Left renal cortex interstitium (tissue), 4 donors: ENCODE data around the gene CADPS. TPM values are rescaled to one million over a fixed set of nuclear protein-coding genes. Genes with fewer than 3 reads are reported as not detected.

ENCODE experiments used
- DNase-seq, 4 donors: peaks; one replicate each; pipeline ENCODE4 v3.0.0-alpha.2; 2013; ENCODE audit warnings: low read depth in 4 of 4, low spot score in 2 of 4, missing footprints in 1 of 4
- polyA plus RNA-seq, 4 donors: library from polyadenylated mRNA; unstranded; fragments of 120-200 nt; gene quantifications; one replicate each; pipeline ENCODE4 v1.2.1, GENCODE V29; 2013; ENCODE audit not compliant: insufficient read length in 4 of 4

The CADPS gene
- polyA plus RNA-seq, 4 donors: 1.0 to 2.9 (median 1.3) TPM

DNA sequence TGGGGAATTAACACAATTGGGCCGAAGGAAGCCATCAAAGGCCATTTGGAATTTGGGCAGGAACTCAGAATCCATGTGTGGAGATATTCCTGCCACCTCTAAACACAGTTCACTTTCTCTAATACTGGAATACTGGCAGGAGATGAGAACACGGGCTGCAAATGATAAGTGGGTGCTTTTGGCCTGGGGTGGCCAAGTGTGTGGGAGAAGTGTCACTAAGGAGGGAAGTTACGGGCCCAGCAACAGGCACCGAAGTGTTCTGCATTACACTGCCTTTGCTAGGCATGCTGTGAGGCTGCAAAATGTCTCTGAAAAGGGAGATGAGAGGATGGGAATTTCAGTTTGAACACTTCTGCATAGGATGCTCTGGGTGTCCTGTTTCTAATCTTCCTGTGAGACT is 412.4 kb downstream of the CADPS start:
- no peak for DNase-seq

DNA sequence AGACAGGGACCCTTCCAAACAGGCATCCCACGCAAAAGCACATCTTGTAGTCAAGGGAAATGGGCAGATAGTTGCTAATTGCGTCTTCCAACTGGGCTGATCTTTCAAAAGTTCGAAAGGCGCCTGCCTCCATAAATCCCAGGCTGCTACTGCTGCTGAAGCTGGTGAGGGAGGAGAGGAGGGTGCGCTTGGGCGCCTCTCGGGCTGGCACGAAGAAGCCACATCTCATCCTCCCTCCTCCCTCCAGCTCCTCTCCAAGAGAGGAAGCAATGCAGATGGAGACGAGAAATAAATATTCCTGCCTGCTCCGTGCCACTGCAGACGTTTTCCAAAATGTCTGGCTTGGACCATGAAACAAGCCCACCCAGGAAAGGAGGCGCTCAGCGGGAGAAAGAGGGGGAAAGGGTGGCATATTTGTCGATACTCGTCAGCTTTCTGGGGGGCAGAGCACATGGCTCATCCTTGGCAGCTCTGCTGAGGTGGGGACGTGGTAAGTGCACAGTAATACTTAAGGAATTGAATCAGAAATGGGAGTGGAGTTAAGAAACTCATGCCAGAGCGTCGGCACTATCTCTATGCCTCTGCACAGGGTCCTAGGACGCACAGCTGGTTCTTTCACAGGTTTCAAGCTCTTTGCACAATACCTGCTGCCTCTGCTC is 413.0 kb downstream of the CADPS start:
- DNase-seq: no peak

DNA sequence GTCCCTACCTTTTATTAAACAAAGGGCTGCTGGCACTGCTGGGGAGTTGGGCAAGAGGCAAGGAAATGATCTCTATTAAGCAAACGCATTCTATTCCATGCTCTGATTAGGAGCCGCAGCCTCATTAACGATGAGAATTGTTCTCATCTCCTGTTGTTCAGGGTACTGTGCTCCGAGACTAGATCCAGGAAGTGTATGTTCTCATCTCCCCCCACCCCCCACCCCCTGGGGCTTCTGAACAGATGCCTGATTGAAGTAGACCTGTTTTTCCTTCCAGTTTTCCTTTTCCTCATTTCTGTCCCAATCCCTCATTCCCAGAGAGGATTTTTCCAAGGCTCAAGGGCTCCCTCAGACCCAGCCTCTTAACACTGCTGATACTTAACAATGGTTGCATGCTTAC is 420.3 kb downstream of the CADPS start:
- no peak for DNase-seq

DNA sequence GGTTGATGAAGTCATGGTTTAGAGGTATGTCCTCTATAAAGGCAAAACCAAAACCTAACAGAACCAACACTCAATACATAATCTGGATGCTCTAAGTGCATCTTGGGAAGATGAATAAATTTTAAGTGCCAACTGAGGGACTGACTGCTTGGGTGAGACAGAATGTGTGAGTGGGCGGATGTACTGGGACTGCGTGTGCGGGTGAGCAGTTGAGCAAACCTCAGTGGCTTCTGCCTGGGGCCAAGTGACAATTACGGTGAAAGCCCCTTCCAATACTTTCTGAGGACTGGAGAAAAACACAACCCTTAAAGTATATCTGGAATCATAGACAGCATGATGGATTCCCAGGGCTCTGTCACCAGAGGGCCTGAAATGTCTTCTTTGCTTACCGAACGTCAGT is 421.8 kb downstream of the CADPS start:
- DNase-seq: no peak

- no peak for DNase-seq
Observed at GRCh38 chr3:62451211-62451887, 423.9 kb downstream of the CADPS start.

DNA sequence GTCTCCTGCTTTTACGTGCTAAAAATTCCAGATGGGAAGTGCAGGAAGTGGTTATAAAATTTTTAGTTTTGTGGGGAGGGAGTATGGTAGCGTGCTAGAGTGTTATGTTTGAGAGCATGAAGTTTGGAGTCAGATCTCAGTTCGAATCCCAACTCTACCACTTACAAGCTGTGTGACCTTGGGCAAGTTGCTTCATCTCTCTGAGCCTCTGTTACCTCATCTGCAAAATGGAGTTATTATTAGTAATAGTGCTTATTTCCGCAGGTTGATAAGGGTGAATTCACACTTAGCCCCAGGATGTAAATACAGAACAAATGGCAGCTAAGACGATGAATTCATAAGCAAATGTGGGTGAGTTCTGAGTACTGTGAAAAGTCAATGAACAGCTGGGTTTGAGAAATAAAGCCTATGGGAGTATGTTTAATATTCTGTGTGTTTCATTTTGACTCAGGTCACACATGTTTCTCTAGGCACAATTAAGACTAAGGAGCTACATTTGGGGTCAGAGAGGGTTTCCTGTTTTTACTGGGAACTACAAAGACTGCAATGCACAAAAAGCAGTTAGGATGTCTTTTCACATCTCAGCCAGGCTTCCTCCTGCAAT is 428.8 kb downstream of the CADPS start:
- no peak for DNase-seq

GRCh38 chr3:62445275-62445674 is 429.9 kb downstream of the CADPS start:
- DNase-seq: no peak

DNA sequence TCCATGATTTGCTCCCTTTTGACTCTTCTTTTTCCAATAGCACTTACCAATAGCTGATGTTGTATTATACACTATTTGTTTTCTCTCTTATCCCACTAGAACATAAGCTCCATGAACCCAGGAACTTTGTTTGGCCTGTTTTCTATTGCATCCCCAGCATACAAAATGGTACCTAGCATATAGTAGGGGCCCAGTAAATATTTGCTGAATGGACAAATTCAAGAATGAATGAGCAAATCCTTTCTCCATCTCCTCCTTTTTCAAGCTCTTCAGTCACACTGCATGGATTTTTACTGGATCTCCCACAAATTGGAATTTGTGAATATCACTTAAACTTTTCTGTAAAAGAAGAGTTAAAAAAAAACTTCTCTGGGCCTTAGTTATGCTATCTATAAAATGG is 435.2 kb downstream of the CADPS start:
- no peak for DNase-seq

- DNase-seq: no peak
Observed at GRCh38 chr3:62439176-62439813, 435.9 kb downstream of the CADPS start.

DNA sequence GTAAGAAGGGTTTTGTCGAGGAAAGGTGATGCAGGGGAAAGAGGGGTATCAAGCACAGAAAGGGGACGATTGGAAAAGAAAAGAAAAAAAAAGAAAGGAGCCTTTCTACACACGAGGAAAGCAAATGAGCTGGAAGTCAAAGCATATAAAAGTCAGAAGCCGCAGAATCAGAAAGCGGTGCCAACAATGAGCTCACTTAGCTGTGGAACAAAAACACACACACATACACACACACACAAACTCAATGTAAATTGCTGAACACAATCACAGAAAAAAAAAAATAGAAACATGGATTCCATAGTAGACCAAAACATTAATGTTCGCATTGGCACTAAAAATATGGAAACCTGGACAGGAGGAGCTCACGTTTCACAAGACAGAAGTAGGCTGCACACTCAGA is 438.4 kb downstream of the CADPS start:
- no peak for DNase-seq

DNA sequence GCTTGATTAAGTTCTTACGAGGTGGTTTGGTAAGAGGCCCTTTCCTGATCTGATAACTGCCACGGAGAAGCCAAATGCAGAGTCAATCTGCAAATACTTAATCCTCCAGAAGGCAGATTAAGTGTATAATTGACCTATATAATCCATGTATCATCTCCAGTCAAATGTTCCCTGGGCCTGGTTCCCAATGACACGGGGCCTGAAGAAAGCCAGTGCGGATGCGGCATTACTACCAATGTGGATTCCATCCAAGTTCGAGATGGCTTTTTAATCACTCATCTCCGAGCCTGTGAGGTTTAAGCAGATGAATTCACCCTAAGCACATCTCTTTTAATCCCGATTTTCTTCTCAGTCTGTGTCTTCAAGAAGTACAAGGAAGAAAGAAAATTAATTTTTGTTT is 441.8 kb downstream of the CADPS start:
- no peak for DNase-seq

- DNase-seq: no peak
Observed at GRCh38 chr3:62421207-62421606, 454.0 kb downstream of the CADPS start.

- no peak for DNase-seq
Observed at GRCh38 chr3:62416144-62416543, 459.1 kb downstream of the CADPS start.

DNA sequence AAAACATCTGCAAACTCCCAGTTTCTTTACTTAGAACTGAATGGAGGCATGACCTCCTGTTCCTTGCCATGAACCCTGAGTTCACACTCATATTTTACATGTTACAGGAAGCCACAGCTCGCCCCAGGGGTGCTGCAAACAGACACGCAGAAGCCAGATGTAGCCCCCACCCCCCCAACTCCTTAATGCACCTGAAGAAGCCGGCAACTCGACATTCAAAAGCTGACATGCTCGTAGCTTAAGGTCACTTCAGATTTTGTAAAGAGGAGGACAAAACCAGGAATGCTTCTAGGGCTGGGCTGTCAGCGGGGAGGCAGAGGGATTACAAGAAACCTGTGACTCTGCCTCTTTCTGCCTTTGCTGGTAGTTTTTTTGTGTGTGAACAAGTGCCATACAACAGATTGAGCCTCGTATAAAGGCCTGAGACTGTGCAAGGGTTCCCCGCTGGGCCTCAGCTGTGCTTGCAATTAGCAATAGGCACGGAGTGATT is 459.9 kb downstream of the CADPS start:
- no peak for DNase-seq

DNA sequence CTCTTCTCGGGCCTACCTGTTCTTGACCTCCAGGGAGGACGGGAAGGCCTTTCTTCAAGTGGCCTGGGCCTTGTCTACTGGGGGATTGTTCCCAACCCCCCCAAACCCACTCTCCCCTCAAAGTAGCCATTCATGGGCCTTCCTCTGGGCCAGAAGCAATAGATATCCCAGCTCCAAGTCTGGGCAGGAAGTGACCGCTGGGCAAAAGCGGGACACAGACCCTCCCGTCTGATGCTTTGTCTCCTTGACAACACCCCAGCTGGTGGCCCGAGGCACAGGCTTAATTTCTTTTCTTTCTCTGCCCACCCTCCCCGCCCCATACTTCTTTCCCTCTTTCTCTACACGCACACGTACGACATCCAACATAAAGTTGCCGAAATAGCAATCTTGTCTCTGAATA is 460.4 kb downstream of the CADPS start:
- DNase-seq: no peak

- DNase-seq: no peak
Observed at GRCh38 chr3:62413687-62414086, 461.5 kb downstream of the CADPS start.

DNA sequence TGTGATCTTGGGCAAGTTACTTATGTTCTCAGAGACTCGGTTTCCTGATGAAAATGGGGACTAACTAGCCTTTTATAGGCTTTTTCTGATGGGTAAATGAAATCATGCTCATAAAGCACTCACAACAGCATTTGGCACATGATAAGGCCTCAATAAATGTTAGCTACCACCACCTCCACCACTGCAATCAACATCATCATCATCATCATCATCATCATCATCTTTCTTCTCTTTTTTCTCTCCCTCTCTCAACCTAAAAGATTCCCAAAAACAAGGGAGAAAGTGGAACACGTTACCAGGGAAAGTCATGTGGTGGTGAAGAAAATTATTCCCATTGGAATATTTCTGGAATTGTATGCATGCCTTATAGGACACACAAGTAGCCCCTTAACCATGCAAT is 468.3 kb downstream of the CADPS start:
- DNase-seq: no peak

GRCh38 chr3:62405566-62405965 is 469.6 kb downstream of the CADPS start:
- no peak for DNase-seq

DNA sequence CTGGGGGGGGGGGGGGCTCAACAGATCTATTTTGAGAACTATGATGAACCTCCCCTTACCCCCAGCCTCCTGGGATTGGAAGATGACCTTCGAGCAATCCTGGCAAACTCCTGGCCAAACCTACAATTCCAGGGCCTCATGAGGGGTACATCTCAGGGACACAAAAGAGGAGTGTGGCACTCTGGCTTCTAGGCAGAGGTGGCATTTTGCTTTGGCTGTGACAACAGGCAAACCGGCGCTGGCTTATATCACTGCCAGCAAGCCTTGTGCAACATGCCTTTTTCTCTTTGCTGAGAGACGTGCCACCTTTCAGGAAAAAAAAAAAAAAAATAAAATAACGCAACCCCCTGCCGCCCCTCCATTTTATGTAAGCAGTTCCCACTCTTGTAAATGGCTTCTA is 470.1 kb downstream of the CADPS start:
- DNase-seq: no peak

- no peak for DNase-seq
Observed at GRCh38 chr3:62404321-62404720, 470.9 kb downstream of the CADPS start.

- DNase-seq: no peak
Observed at GRCh38 chr3:62403765-62404164, 471.5 kb downstream of the CADPS start.
